IPS-11a (cell line): Measurements from ENCODE around the gene ARMH1.
"Not testable (repeated sequence)": the region's sequence is repeated elsewhere in the genome, so short reads cannot be mapped to it uniquely, and the experiment has no call there.

ENCODE experiments used
- H3K4me3 ChIP-seq: one replicate; pipeline ENCODE4 v1.5.1; 2013; ENCODE audit warnings: low read depth, low read length, control low read depth

Gene ARMH1

GRCh38 chr1:44666719-44667118 is 7.8 kb upstream of the ARMH1 start:
- not testable (repeated sequence) for H3K4me3 ChIP-seq

DNA sequence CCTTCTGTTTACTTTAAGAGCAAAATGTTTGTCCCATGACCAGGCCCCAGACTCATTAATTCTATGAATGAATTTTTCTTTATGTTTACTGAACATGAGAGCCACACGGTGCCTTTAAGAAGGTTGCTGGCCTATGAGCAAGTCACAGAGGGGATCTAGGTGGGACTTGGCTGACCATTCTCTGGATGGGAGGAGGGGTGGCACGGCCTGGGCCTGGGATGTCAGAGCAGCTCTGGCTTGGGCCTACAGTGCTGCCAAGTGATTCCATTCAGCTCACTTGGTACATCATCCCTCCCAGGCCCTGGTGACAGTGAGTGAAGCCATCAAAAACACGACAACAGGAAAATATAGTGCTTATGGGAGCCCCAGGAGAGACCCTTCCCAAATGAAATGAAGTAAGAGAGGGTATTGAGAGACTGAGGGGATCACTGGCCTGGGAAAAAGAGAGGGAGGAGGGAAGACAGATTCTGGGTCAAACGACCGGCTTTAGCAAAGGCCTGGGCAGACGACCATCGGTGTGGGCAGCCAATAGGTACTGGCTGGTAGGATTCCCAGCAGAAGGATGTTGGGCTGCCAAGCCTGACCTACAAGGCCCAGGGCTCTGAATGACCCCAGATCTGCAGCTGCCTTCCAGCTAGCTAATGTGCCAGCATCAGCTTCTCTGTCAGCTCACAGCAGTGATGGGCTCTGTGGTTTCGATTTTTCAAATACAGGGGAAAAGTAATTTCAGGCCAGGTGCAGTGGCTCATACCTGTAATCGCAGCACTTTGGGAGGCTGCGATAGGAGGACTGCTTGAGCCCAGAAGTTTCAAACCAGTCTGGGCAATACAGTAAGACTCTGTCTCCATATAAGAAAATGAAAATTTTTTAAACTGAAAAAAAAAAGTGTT is 3.5 kb upstream of the ARMH1 start:
- H3K4me3 ChIP-seq: no peak overlapping the region

DNA sequence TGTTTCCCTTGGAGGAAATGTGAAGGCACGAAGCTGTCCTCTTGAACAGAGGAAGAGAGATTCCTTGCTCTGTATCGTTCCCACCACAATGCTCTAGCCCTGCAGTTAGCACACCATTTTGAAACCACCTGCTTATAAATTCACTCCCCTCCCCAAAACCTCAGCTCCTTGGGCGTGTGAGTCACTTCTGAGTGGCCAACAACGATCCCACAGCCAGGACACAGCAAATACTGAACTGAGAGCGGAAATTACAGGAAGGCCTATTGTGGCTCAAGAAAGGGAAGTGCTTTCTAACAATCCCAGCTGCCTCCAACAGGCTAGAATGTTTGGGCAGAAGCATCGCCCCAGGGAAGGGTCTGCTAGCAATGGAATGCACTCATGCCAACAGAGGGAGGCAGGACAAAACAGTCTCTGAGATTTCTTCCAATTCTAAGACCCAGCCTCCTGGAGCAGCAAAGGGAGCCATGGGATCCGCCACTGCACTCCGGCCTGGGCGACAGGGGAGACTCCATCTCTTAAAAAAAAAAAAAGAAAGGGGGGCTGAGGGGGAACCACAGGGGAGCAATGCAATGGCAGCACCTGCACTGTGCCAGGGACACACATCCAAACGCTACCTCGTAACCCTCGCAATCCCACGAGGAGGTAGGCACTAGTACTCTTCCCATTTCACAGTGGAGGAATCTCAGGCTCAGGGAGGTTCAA is 2.1 kb upstream of the ARMH1 start:
- H3K4me3 ChIP-seq: no peak overlapping the region

DNA sequence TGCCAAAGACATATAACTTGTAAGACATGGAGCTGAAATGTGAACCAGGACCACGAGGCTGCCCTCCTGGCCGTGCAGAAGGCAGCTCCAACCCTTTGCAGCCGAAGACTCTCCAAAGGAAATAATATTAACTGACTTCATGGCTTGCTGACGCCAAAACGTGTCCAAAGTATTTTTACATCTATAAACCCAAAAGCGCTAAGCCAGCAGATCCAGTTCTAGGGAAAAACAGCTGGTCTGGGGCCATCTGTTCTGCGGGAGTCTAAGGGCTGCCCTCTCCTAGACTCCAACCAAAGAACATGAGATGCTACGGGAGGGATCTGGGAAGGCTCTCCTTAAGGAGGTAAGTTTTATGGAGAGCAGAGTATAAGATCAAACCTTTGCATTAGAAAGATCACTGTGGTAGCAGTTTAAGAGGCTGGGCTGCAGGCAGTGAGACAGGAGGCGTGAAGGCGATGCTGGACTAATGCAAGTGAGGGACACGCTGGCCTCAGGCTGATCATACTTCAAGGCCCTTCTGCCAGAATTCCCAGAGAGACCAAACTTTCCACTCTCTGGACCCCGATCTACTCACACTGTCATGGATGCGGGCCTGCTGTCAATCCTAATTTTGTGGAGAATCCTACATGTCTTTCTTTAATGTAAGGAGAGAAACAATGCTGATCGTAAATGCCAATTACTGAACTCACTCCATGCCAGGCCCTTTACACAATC is 1.4 kb upstream of the ARMH1 start:
- H3K4me3 ChIP-seq: peak overlapping the region; percentile 75

GRCh38 chr1:44673675-44674112 is 820 bp upstream of the ARMH1 start:
- H3K4me3 ChIP-seq: peak overlapping the region; percentile 75

DNA sequence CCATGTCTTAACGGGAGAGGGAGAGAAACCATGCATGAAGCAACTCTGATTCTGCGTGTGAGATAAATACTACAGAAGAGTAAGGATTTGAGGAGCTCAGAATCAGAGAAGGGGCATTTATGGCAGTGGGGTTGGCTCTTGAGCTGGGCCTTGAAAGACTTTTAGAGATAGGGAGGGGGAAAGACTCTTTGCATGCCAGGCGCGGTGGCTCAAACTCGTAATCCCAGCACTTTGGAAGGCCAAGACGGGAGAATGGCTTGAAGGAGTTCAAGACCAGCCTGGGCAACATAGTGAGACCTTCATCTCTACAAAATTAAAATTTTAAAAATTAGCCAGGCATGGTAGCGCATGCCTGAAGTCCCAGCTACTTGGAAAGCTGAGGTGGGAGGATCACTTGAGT is 672 bp downstream of the ARMH1 start:
- peak overlapping the region; percentile 45 for H3K4me3 ChIP-seq

DNA sequence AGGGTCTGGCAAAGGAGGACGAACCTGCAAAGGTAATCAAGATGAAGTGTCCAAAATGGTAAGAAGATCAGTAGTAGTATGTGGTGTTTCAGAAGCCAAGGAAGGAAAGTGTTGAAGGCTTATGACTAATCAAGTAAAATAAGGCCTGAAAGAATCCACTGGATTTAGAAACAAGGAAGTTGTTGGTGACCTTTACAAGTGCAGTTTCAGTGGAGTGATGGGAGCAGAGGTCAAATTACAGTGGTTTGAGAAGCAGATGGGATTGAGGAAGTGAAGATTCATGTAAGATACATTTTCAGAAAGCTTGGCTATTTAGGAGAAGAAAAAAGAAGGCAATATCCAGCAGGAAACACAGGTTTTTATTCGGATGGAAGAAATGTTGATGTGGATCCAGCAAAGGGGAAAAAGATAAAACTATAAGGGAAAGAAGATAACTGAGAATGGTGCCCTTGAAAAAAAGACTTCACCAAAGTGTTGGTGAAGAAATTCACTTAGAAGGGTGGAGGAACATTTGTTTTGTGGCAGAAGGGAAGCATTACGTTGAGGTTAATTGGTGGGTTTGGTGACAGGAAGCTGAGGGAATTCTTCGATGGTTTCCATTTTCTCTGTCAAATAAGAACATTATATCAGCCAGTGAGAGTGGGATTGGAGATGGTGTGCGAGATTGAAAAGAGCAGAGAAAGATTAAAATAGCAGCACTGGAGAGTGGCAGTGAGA is 2.1 kb downstream of the ARMH1 start:
- H3K4me3 ChIP-seq: no peak overlapping the region

- H3K4me3 ChIP-seq: no peak overlapping the region
Observed at GRCh38 chr1:44677201-44677766, 2.8 kb downstream of the ARMH1 start.

- H3K4me3 ChIP-seq: no peak overlapping the region
Observed at GRCh38 chr1:44678120-44678519, 3.6 kb downstream of the ARMH1 start.

- H3K4me3 ChIP-seq: no peak overlapping the region
Observed at GRCh38 chr1:44678626-44679025, 4.1 kb downstream of the ARMH1 start.

DNA sequence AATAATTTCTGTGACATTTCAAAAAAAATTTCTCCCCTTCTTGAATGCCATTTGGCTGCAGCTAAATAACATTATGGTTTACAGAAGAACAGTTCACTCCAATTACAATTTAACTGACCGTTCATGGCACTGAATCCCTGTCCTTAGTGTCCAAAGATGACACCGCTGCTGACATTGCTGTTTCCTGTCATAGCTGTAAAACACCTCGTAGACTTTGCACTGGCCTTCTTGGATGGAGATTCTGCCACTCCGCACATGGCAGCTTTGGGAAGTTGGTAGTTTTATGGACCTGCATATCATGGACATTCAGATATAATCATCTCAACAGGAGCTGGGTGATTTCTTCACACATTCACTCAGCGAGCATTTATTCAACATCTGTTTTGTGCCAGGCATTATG is 5.0 kb downstream of the ARMH1 start:
- no peak overlapping the region for H3K4me3 ChIP-seq

DNA sequence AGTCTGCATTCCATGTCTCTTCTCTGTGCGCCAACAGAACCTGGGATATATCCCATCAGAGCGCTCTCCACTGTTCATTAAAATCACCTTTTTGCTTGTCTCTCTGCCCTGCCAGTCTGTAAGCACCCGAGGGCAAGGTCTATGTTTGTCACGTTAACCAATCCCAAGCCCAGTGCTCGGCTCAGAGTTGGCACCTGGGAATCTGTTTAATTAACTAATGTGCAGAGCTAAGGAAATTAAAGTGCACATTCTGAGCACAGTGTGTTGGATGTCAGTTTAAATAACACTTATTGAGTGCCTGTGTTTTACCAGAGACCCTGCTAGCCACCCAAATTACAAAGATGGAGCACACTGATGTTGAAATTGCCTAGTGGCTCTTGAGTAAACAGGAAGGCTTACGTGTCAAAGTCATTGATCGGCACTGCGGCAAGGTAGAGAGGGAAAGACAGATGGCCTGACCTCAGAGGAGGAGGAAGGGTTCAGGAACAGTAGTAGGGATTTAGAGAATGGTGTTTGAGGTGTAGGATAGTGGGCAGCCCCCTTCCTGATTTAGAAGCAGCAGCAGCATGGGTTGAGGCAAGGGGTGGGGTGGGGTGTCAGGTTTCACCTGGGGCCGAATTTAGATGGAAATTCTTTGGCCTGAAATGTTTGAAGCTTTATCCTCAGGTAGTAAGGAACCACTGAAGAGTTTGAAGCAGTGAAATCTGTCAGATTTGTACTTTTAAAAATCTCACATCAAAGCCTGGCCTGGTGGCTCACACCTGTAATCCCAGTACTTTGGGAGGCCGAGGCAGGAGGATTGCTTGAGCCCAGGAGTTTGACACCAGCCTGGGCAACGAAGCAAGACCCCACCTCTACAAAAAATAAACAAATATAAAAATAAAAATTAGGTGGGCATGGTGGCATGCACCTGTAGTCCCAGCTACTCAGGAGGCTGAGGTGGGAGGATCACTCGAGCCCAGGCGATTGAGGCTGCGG is 7.7 kb downstream of the ARMH1 start:
- no peak overlapping the region for H3K4me3 ChIP-seq

DNA sequence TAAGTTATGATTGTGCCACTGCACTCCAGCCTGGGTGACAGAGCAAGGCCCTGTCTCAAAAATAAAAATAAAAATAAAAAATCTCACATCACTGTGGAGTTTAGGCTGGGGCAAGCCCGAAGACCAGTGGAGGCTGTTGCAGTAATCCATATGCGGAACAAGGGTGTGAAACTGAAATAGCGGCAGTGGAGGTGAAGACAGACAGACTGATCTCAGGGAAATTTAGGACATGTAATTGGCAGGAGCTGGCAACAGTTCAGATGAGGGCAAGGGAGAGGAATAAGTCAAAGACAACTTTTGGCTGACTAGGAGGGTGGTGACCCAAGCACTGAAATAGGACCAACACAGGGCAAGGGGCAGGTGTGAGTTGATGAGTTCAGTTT is 8.4 kb downstream of the ARMH1 start:
- H3K4me3 ChIP-seq: no peak overlapping the region

DNA sequence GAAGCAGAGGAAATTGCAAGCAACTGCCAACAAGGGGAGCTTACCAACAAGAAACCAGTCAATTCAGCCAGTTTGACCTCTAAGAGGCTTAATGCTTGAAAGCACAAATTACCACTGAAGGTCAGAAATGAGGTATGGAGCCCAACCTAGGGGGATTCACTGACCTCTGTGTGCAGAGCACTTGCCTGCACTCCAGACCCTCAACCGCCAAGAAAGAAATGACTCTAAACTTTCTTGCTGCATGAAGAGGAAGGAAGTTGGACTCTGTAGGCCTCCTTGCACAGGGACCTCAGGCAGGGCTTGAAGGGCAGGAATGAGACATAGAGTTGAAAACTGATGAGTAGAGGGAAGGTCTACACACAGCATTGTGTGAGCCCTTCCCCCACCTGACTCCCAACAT is 10.0 kb downstream of the ARMH1 start:
- no peak overlapping the region for H3K4me3 ChIP-seq

GRCh38 chr1:44685218-44685617 is 10.7 kb downstream of the ARMH1 start:
- no peak overlapping the region for H3K4me3 ChIP-seq

DNA sequence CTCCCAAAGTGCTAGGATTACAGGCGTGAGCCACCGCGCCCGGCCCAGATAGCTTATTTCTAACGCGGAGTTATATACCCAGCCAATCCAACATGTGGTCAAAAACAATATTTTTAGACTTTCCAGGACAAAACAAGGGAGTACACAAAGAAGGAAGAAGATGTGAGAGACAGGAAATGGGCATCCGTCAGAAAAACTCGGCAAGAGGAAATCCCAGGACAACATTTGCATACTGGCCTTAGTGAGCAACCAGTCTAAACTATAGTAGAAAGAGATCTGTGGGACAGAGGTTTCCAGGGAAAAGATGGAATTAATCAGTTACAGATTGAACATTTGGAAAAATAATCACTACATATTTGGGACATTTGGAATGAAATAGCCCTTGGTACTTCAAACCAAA is 11.4 kb downstream of the ARMH1 start:
- H3K4me3 ChIP-seq: no peak overlapping the region

DNA sequence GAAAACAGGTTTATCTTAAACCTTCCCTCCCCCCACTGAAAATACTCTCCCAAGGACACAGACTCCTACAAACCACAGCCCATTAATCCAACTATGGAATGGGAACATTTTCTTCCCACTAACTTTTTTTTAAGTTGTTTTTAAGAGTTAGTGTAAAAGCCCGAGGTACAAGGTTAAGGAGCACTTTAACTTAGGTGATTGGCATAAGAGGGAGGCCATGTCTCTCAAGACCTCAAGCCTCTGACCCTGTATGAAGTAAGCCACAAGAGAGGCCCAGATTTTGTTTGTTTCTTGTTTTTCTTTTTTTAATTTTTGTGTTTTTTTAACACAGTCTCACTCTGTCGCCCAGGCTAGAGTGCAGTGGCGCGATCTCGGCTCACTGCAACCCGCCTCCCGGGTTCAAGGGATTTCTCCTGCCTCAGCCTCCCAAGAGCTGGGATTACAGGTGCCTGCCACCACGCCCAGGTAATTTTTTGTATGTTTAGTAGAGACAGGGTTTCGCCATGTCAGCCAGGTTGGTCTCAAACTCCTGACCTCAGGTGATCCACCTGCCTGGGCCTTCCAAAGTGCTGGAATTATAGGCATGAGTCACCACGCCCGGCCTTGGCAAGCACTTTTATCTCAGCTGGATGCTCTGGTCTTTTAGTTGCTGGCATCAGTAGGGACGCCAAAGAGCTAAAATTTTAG is 14.4 kb downstream of the ARMH1 start:
- no peak overlapping the region for H3K4me3 ChIP-seq

DNA sequence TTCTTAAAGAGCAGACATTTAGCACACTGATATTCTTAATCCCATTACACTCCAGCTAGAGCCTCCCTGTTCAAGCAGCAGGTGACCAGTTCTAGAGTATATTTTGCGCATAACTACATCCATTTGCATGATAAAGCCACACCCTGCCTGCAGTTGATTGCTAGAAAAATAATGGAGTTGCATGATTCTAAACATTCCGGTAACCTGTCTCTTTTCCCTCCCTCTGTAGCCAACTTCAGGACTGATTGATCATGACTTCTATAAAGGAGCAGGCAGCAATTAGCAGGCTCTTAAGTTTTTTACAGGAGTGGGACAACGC is 14.9 kb downstream of the ARMH1 start:
- H3K4me3 ChIP-seq: no peak overlapping the region

DNA sequence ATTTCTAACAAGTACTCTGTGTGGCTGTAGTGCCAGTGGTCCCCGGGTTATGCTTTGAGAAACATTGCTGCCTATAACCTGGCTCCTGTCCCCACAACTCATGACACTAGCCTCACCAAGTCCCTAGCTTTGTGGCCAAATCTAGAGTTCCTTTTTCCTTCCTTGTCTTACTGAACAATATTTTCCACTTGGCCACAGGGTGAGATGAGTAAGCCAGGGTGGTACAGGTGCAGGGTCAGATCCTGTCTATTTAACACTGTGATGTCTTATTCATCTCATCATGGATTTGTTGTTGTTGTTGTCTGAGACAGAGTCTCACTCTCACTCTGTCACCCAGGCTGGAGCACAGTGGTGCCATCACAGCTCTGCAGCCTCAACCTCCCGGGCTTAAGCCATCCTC is 18.6 kb downstream of the ARMH1 start:
- H3K4me3 ChIP-seq: no peak overlapping the region
